CD4-positive, alpha-beta T cell treated with Interferon alpha-2 for 1 hour (primary cell): ENCODE measurements around the gene SH3BP4.
"Not testable (repeated sequence)": the region's sequence is repeated elsewhere in the genome, so short reads cannot be mapped to it uniquely, and the experiment has no call there.

Experiments used
- DNase-seq, 2 donors: peaks; one replicate each; pipeline ENCODE4 v3.0.0-alpha.2; 2020 to 2022

The SH3BP4 gene

DNA sequence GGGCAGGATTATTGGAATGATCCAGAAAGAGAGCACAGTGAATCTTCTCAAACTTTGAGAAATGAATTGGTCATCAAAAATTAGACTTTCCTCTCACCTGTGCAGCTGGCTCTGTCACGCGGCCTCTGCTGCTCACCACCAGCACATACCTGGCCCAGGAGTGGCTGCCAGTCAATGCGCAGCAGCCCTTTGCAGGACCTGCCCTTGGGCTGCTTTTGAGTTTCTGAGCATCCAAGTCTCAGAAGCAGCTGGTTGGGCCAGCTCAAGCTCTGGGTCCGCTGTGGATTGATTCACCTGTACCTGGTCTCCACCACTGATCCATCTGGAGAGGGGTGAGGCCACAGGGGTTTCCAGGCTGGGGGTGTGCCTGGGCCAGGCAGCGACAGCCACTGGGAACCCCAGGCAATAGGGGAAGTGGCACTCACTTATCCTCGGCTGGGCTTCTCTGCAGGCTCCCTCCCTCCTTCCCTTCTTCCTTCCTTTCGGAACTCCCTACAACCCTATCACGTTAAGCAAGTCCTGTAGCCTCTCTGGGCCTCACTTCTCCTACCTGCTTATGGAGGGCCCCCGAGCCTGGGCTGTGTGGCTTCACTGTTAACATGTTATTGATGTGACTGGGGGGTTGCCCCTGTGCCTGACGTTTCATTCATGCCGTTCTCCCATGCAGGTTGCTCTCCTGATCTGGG, 48.1 kb downstream of the SH3BP4 start:
- DNase-seq, result no peak

DNA sequence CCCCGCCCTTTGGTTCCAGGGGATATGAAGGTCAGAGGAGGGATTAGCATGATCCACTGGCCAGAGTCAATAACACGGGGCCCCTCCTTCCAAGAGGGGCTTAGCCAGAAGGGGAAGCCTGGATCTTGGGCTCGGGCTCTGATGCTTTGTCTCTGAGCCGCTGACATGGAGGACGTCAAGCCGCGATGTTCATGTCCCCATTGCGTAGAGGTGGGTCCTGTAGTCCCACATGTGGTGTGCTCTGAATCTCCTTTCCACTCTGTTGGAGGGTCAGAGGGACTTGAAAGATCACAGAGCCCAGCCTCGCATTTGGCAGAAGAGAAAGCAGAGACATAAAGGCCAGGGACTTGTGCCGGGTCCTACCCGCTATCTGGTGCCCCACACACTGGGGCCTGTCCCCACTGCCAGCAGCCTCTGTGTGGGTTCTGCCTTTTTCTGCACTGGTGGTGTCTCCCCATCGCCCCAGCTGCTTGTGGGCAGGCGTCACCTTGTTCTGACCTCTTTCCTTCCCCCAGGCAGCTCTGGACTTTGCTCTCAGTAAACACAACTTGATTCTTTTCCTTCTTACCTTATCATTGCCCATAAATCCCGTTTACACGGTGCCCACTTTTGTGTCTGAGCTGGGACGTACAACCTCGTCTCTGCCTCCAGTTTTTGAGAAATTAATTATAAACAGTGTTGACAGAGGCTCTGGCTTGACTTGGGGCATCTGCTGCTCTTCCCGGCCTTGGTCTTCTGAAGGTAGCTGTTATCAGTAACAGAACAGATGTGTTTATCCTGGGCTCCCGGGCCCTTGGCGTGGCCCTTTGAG, 48.8 kb downstream of the SH3BP4 start:
- DNase-seq, result no peak

DNA sequence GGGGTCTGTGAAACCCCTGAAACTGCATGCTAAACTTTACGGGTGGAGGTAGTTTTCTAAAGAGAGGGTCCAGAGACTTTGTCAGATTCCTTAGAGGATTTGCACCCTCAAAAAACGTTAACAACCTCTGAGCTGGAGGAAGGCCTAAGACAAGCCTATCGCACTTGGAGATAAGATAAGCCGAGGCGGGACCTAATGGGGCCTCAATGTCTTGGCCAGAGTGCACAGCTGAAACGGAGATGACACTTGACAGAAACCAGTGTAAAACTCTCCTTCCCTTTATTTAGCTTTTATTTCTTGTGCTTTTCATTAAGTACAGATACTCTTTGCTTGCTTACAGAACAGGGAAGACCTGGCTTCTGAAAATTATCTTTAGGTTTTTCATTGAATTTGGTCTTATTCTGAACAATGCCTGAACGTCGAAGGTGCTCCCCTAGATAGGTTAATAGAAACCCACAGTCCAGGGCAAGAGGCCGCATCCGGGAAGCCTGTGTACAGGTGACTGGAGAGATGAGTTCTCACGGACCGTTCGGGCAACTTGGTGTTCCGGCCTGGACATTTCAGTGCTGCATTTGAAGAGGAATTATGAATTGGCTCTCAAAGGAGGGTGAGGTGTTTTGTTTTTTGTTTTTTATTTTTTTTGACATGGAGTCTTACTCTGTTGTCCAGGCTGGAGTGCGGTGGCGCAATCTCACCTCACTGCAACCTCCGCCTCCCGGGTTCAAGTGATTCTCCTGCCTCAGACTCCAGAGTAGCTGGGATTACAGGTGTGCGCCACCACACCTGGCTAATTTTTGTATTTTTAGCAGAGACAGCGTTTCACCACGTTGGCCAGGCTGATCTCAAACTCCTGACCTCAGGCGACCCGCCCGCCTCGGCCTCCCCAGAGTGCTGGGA, 49.7 kb downstream of the SH3BP4 start:
- DNase-seq, result no peak

DNA sequence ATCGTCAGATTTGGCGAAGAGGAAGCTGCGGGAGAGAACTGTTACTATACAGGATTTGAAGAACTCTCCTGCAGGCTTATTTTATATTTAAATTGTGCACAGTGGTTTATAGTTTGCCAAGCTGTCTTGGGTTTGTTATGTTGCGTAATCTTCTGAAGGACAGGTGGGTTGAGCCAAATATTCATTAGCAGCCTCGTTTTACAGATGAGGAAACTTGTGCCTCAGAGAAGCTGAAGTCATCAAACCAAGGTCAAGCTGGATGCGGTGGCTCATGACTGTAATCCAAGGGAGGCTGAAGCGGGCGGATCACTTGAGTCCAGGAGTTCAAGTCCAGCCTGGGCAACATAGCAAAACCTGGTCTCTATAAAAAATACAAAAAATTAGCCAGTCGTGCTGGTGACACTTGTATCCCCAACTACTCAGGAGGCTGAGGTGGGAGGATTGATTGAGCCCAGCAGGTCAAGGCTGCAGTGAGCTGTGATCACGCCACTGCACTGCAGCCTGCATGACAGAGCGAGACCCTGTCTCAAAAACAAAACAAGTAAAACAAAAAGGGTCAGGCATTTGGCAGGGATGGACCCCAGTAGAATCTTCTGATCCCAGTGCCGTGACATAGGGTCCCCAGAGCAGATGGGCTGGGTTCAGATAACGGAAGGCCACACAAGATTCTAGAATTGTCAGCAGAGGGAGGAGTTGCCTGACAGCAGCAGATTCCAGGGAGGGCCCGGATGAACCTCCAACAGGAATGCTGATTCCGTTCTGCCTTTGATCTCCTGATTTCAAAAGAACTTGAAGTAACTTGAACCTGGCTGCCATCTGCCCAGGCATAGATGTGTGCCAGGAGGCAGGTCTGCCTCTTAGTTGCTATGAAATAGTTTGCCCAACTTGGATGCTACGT, 50.6 kb downstream of the SH3BP4 start:
- DNase-seq, result no peak

DNA sequence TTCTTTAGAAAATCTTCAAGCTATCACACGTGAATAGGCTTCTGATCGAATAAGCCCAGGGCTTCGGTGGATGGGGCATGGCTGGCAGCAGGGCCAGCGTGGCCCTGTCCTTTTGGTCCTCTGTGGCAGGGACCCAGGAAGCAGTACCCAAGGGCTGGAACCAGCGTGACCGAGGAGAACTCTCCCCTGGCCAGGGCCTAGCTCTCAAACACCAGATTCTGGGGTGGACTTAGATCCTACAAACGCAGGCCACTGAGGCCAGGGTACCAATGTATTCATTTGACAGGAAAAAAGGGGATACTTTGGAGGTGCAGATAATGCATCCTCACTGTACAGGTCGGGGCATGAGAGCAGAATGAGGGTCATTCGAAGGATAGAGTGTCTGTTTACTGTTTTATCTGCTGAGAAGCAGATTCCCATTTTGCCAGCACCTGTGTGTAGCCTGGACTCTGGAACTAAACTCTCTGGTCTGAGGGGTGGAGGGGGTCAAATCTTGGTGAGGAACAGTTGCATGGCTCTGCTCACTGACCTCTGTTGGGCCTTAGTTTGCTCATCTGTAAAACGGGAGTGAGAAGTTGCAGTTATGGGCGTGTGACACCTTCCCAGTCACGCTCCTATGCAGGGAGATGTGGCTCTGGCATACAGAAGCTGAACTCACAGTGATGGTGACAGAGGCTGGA, 51.4 kb downstream of the SH3BP4 start:
- no peak for DNase-seq

DNA sequence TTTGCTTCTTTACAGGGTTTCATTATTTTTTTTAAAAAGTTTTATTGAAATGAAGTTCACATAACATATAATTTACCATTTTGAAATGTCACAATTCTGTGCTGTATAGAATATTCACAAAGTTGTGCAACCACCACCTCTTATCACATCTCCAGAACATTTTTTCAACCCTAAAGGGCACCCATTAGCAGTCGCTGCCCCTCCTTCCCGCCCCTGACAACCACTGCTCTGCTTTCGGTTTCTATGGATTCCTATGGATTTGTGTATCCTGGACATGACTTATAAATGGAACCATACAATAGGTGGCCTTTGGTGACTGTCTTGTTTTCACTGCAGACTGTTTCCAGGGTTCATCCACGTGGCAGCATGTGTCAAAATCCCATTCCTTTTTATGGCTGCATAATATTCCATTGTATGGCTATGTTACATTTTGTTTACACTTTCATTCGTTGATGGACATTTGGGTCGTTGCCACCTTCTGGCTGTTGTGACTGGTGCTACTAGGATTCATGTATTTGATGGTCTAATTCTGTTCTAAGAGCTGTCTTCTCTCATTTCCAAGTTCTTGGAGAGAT, 52.6 kb downstream of the SH3BP4 start:
- DNase-seq, result no peak

DNA sequence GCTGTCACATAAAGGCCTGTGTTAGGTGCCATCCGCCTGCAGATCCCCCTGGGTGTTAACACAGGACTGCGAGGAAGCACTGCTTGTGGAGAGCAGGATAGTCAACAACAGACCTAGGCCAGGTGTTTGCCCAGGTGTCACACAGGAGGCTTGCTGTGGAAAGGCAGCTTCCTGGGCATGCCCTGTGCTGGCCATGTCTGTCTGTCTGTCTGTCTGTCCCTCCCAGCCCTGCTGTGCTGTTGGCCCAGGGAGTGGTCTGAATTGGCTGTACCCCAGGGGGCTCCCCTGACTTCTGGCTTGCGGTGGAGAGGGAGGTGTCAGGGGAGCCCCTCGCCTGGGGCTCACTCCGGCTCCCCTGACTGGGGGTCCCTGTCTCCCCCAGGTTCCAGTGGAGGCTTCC, 53.2 kb downstream of the SH3BP4 start:
- no peak for DNase-seq

DNA sequence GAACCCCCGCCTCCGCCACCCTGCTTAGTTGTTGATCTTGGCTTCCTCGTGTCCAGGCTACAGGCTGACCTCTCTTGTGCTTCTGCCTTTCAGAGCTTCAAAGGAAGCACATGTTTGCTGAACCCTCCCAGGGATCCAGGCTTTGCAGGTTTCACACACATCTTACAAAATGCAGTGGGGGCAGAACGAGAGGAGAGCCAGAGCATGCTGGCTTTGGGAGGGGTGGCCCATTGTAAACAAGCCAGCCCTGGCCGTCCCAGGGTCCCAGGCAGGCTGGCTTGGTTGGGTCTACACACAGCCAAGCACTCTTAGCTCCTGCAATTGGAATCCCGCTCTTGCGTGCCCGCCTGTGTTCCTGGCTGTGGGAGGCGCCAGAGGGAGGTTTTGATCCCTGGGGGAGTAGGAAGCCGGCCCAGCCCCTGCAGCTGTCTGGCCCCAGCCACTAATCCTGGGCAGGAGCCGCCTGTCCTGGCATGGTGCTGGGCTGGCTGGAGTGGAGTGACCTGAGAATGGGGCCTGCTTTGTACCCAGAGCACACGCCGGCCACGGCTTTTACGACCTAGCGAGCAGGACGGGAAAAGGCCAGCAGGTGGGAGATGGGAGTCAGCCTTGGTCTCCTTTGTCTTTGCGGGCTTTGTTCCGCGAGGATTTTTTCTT, 53.9 kb downstream of the SH3BP4 start:
- DNase-seq, result no peak

DNA sequence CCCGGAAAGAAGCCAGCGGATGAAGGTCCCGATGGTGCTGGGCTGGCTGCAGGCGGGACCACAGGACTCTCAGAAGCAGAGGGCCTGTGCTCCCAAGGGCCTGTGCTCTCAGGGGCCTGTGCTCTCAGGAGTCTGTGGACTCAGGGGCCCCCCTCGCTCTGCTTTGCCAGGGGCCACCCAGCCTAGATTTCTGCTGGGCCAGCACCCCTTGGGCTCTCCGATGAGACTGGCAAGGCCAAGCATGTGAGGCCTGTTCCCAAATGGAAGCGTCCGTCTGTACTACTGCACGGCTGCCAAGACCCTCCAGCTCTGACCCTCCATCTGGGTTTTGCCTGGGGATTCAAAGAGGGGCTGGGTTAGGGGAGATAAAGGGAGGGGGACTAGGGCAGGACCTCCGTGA, 54.6 kb downstream of the SH3BP4 start:
- no peak for DNase-seq

DNA sequence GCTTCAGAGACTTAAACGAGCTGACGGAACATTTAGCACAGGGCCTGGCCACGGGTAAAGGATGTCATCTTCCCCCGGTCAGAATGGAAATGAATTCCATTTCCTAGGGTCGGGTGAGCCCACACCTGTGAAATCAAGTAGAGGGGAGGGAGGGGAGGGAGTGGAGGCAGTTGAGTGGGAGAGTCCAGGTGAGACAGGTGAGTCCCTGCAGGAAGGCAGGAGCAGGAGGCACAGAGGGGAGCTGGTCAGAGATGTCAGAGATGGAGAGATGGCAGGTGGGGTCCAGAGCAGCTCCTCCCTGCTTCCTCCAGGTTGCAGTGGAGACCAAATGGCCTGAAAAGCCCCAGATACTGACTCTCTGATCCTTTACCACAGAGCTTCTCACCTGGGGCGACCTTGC, 55.2 kb downstream of the SH3BP4 start:
- no peak for DNase-seq

DNA sequence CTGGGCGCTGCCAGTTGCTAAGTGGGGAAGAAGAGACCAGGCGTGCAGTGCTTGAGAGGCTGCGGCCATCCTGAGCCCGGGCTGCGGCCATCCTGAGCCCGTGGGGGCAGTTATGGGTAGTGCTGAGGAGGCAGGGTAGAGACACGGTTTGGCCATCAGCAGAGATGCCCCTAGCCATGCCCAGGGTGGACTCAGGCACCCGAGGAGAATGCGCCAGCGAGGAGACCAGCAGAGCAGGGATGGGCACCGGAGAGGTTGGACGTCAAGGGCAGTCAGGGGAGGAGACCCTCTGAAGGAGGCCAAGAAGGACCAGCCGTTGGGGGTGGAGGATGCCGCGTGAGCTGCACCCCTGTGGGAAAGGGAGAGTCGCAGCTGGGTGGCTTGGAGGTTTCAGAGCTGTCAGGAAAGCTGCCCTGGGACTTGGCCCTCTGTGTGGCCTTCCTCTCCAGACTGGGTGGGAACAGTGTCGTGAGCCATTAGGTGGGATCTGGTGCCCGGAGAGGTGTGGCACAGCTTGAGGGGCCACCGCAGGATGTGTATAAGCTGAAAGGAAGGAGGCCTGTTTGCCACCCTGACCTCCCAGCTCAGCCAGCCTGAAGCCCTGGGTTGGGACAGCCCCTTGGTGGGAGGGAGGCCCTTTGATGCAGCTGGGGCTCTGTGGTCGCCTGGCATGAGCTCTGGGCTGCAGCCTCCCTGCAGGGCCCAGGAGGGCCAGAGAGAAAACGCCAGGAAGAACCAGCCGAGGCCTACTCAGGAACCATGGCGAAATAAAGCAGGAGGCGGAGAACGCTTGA, 56.0 kb downstream of the SH3BP4 start:
- no peak for DNase-seq

DNA sequence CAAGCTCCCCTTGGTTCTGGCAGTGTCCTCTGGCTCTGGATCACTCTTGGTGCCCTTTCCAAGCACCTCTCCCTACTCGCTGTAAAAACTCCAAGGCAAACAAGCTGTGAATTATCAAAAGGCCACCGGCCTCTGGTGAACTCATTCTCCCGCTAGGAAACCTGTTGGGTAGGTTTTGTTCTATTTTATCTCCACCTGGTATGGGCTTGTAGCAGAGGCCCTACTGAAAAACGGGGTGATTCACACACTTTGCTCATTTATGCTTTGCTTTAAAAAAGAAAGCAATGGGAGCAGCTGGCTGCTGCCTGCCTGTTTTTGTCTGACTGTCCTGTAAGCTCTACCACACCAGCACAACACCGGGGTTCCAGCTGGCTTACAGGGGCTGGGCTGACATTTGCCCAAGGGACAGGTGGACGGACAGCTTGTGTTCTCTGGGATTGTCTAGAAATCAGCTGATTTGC, 56.8 kb downstream of the SH3BP4 start:
- DNase-seq, result no peak

DNA sequence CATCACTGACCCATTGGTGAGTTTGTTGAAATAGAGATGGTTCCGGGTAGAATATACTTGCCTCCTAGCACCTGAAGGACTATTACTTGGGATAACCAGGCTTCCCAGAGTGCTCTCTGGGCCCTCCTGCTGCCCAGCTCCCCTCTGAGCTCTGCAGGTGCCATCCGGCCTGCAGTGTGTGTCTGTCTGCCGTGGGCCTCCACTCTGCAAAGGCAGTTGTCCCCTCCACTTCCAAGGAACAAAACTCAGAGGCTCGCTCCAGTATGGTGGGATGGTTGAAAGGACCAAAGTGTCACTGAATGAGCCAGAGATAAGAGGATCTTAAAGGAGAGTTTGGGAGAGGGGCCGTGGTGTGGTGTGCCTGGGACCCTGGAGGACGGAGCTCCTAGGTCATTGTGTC, 57.3 kb downstream of the SH3BP4 start:
- no peak for DNase-seq

DNA sequence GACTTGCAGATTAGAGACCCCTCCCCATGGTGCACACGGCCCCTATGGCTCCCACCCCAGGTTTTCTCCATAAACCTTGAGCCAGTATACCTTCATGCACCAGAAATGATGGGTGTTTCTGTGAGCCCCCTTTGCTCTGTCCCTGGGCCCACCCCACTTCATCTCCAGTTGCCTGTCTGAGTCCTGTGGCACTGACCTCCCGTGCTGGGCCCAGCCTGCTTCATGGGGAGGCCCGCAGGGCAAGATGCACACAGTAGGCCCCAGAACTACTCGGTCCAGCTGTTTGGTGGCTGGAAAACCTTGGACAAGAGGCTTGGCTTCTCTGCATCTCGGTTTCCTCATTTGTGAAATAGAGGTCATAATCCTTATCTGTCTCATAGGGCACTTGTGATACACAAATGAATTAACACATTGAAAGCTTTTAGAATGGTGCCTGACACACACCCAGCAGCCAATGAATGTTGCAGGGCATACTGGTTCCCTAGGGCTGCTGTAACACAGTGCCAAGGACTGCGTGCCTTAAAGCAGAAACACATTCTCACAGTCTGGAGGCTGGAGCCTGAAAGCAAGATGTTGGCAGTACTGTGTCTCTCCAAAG, 58.4 kb downstream of the SH3BP4 start:
- no peak for DNase-seq

DNA sequence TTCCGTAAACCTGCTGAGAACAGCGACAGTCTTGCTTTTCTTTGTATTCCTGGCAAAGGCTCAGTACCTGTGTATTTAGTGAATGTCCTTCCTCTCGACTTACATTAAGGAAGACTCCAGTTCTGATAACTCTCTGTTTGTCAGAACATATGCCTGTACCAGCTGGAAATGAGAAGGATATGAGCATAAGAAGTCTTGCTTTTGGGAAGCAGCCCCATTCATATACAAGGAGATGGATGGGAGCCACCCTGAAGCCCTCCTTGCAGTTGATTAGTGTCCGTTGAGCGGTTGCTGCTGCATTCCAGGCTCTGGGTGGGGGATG, 59.8 kb downstream of the SH3BP4 start:
- no peak for DNase-seq

DNA sequence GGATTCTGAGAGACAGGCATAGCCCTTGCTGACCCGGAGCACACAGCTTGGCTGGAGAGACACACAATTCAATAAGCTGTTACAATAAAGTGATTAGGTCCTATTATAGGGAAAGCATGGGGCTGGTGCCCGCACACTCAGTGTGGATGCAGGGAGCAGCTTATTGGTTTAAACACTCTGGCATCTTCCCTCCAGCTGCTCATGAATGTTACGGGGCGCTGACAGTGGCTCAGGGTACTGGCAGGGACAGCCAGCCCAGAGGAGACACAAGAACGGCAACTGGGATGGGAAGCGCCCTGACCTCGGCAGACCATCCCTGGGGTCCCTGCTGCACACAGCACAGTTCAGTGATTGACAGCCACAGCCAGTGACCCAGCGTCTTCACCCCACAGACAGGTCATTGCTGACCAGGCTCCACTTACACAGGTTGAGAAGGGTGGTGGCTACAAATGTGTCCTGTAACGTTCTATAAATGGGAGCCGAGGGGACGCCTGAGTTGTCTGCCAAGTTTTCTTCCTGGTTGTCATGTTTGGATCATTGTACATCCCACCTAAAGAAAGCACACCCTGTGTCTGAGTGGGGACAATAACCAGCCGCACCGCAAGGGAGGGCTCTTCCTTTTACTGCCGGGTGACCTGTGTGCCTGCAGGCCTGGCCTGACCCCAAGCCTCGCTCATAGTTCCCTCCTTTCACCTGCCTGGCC, 60.3 kb downstream of the SH3BP4 start:
- no peak for DNase-seq

DNA sequence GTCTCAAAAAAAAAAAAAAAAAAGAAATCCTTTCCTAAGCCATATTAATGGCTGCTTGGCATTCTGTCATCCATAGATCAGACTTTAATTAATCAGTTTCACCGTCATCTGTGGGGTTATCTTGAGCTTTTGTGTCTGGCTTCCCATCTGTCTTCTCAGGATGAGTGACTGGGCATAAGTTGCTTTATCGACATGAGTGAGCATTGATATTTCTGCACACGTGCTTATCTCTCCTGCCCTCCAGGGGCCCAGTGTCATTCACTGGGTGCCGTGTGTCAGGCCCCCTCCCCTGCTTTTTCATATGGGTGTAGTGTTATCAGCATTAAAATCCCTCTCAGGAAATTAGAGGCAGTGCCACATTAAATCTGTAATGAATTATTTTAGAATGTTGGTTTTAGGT, 65.6 kb downstream of the SH3BP4 start:
- no peak for DNase-seq

DNA sequence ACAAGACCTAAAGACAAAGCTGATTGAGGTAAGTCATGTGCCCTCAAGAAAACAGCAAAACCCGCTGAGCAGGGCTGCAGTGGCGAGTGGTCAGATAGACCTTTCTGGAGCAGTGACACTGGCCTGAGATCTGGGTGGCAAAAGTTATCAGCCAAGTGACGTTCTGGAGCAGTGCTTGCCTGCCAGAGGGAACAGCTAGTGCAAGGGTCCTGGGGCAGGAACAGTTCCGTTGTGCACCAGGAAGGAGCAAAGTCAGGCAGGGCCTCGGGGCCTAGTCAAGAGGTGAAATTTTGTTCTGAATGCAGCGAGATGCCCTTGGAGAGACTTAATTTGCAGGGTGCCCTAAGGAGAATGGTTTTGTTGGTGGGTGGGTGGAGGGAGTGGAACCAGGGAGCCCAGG, 67.0 kb downstream of the SH3BP4 start:
- no peak for DNase-seq

DNA sequence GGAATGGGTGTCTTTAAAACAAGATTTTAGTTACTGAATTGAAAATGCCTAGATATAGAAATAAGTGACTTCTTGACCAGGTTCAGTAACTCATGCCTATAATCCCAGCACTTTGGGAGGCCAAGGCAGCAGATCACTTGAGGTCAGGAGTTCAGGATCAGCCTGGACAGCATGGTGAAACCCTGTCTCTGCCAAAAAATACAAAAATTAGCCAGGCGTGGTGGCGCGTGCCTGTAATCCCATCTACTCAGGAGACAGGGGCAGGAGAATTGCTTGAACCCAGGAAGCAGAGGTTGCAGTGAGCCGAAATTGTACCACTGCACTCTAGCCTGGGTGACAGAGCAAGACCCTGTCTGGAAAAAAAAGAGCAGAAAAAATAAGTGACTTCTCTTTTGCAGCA, 68.3 kb downstream of the SH3BP4 start:
- not testable (repeated sequence) for DNase-seq
